H9 (cell line): ENCODE data around the gene DDX3Y. TPM values are rescaled to one million over a fixed set of nuclear protein-coding genes. Genes with fewer than 3 reads are reported as not detected.

Experiments
- DNase-seq: peaks from one replicate; pipeline ENCODE4 v3.0.0-alpha.2; 2017
- H2AFZ ChIP-seq: one replicate; pipeline ENCODE4 v1.6.1; 2013; ENCODE audit warnings: mild to moderate bottlenecking, low read length, control low read depth, moderate library complexity
- H2AK5ac ChIP-seq: 2 replicates; pipeline ENCODE4 v1.6.1; 2013; ENCODE audit warnings: low read length, control low read depth, mixed read lengths; ENCODE audit not compliant: insufficient read length
- H2BK120ac ChIP-seq: one replicate; pipeline ENCODE4 v1.6.1; 2013; ENCODE audit warnings: low read depth, mild to moderate bottlenecking, low read length, control low read depth, inconsistent platforms; ENCODE audit not compliant: poor library complexity, severe bottlenecking
- H2BK12ac ChIP-seq: 2 replicates; pipeline ENCODE4 v1.6.1; 2013; ENCODE audit warnings: low read length, control low read depth, mixed read lengths, low read depth; ENCODE audit not compliant: insufficient read length
- H2BK15ac ChIP-seq: 2 replicates; pipeline ENCODE4 v1.6.1; 2013; ENCODE audit warnings: low read depth, low read length, control low read depth
- H2BK20ac ChIP-seq: one replicate; pipeline ENCODE4 v1.6.1; 2013; ENCODE audit warnings: low read depth, mild to moderate bottlenecking, low read length, control low read depth, inconsistent platforms; ENCODE audit not compliant: poor library complexity, severe bottlenecking
- H2BK5ac ChIP-seq: 2 replicates; pipeline ENCODE4 v1.6.1; 2013; ENCODE audit warnings: low read length, control low read depth, mixed read lengths; ENCODE audit not compliant: insufficient read length
- H3K14ac ChIP-seq: 2 replicates; pipeline ENCODE4 v1.6.1; 2013; ENCODE audit warnings: low read length, control low read depth; ENCODE audit not compliant: insufficient read depth
- H3K18ac ChIP-seq: 2 replicates; pipeline ENCODE4 v1.6.1; 2013; ENCODE audit warnings: low read depth, mild to moderate bottlenecking, mixed read lengths, low read length, control low read depth; ENCODE audit not compliant: insufficient read length
- H3K23ac ChIP-seq: 2 replicates; pipeline ENCODE4 v1.6.1; 2013; ENCODE audit warnings: low read length, control low read depth, mixed read lengths, low read depth; ENCODE audit not compliant: insufficient read length
- H3K23me2 ChIP-seq: 2 replicates; pipeline ENCODE4 v1.6.1; 2013; ENCODE audit warnings: low read depth, mild to moderate bottlenecking, mixed read lengths, low read length, control low read depth; ENCODE audit not compliant: insufficient read length, poor library complexity, severe bottlenecking
- H3K27ac ChIP-seq: 2 replicates; pipeline ENCODE4 v1.5.1; 2013; ENCODE audit warnings: low read length, control low read depth, mixed read lengths, low read depth; ENCODE audit not compliant: insufficient read length
- H3K27me3 ChIP-seq: 2 replicates; pipeline ENCODE4 v1.6.1; 2013; ENCODE audit warnings: low read length, control low read depth, inconsistent platforms; ENCODE audit not compliant: insufficient read depth
- H3K4ac ChIP-seq: 2 replicates; pipeline ENCODE4 v1.6.1; 2013; ENCODE audit warnings: low read depth, mild to moderate bottlenecking, control low read depth, inconsistent platforms, low read length, moderate library complexity
- H3K4me1 ChIP-seq: 2 replicates; pipeline ENCODE4 v1.6.1; 2013; ENCODE audit warnings: low read length, control low read depth, inconsistent platforms; ENCODE audit not compliant: insufficient read depth
- H3K4me2 ChIP-seq: 2 replicates; pipeline ENCODE4 v1.6.1; 2013; ENCODE audit warnings: low read length, control low read depth, mixed read lengths; ENCODE audit not compliant: insufficient read length, insufficient read depth
- H3K56ac ChIP-seq: 2 replicates; pipeline ENCODE4 v1.6.1; 2013; ENCODE audit warnings: low read depth, mild to moderate bottlenecking, mixed read lengths, low read length, control low read depth; ENCODE audit not compliant: insufficient read length
- H3K79me1 ChIP-seq: 2 replicates; pipeline ENCODE4 v1.6.1; 2013; ENCODE audit warnings: low read depth, mild to moderate bottlenecking, moderate library complexity, low read length, control low read depth, inconsistent platforms; ENCODE audit not compliant: insufficient read depth, poor library complexity, severe bottlenecking
- H3K79me2 ChIP-seq: 2 replicates; pipeline ENCODE4 v1.6.1; 2013; ENCODE audit warnings: low read length, control low read depth, inconsistent platforms; ENCODE audit not compliant: insufficient read depth
- H3K9ac ChIP-seq: 2 replicates; pipeline ENCODE4 v1.6.1; 2013; ENCODE audit warnings: low read length, control low read depth, mixed read lengths; ENCODE audit not compliant: insufficient read length; ENCODE audit errors: extremely low read depth
- H3K9me3 ChIP-seq: one replicate; pipeline ENCODE4 v1.6.1; 2013; ENCODE audit warnings: low read depth, low read length, inconsistent platforms; ENCODE audit not compliant: control insufficient read depth
- H3T11ph ChIP-seq: one replicate; pipeline ENCODE4 v1.6.1; 2013; ENCODE audit warnings: mild to moderate bottlenecking, low read length, control low read depth, inconsistent platforms
- H4K20me1 ChIP-seq: one replicate; pipeline ENCODE4 v1.6.1; 2013; ENCODE audit not compliant: control insufficient read depth, insufficient read length, insufficient read depth
- H4K5ac ChIP-seq: 2 replicates; pipeline ENCODE4 v1.6.1; 2013; ENCODE audit warnings: low read depth, mild to moderate bottlenecking, mixed read lengths, low read length, control low read depth; ENCODE audit not compliant: insufficient read length
- H4K8ac ChIP-seq: replicated peaks from 2 replicates; pipeline ENCODE4 v1.6.1; 2013; ENCODE audit warnings: low read length, control low read depth, mixed read lengths, low read depth; ENCODE audit not compliant: insufficient read length
- H4K91ac ChIP-seq: 2 replicates; pipeline ENCODE4 v1.6.1; 2013; ENCODE audit warnings: low read depth, mild to moderate bottlenecking, moderate library complexity, mixed read lengths, low read length, control low read depth; ENCODE audit not compliant: insufficient read length
- H3K27ac Mint-ChIP-seq, 3 experiments: 2 replicates in 2 of 3; 3 replicates in 1 of 3; pipeline ENCODE4 v1.8.0; 2020 to 2021; ENCODE audit warnings: mixed read lengths in 3 of 3, mild to moderate bottlenecking in 1 of 3, moderate library complexity in 1 of 3
- H3K27me3 Mint-ChIP-seq: 2 replicates; pipeline ENCODE4 v1.8.0; 2021; ENCODE audit warnings: low read depth, mild to moderate bottlenecking, moderate library complexity, mixed read lengths
- H3K36me3 Mint-ChIP-seq, 3 experiments: 2 replicates in 2 of 3; 3 replicates in 1 of 3; pipeline ENCODE4 v1.8.0; 2020 to 2021; ENCODE audit warnings: low read depth in 3 of 3, mixed read lengths in 3 of 3; ENCODE audit not compliant: insufficient read depth in 1 of 3
- H3K4me1 Mint-ChIP-seq, 2 experiments: 2 replicates each; pipeline ENCODE4 v1.8.0; 2020; ENCODE audit warnings: mixed read lengths in 2 of 2
- H3K4me3 Mint-ChIP-seq, 2 experiments: 2 replicates in 1 of 2; 3 replicates in 1 of 2; pipeline ENCODE4 v1.8.0; 2020 to 2021; ENCODE audit warnings: mild to moderate bottlenecking in 2 of 2, mixed read lengths in 2 of 2, moderate library complexity in 1 of 2
- H3K9me3 Mint-ChIP-seq, 2 experiments: 2 replicates in 1 of 2; 3 replicates in 1 of 2; pipeline ENCODE4 v1.8.0; 2020; ENCODE audit warnings: mild to moderate bottlenecking in 2 of 2, mixed read lengths in 2 of 2, moderate library complexity in 1 of 2
- CTCF ChIP-seq: fragments of 200-600 bp; sonication (generic); conservative IDR thresholded peaks from 3 replicates; pipeline ENCODE4 v1.8.0; 2021; ENCODE audit warnings: antibody characterized with exemption, mild to moderate bottlenecking
- WGBS: extraction: QIAGEN DNeasy Blood & Tissue Kit; methylation state at CpG from one replicate; pipeline ENCODE4 v1.1.7; 2013; ENCODE audit warnings: missing lambda C conversion rate, low lambda C conversion rate, mixed read lengths; ENCODE audit not compliant: insufficient read length; ENCODE audit errors: extremely low coverage; 5-methylcytosine and 5-hydroxymethylcytosine counted together
- total RNA-seq: library from RNA; stranded (reverse); gene quantifications from 2 replicates; pipeline ENCODE4 v1.2.1, GENCODE V29; 2021

Gene DDX3Y
- total RNA-seq, 1 experiment from 2014 or later, result not detected

GRCh38 chrY:12898604-12899003 is 6.1 kb upstream of the DDX3Y start:
- Histone ChIP-seq H4K5ac (no peak overlapping the region), H3K18ac (no peak overlapping the region), H3K79me1 (no peaks in the 10 kb centered on the region), H3K14ac (no peak overlapping the region), H2BK5ac (no peak overlapping the region), H4K20me1 (no peaks in the 10 kb centered on the region), H2BK20ac (no peak overlapping the region), H3K4me1 (no peaks in the 10 kb centered on the region), H2BK15ac (no peak overlapping the region), H2BK12ac (no peak overlapping the region), H2BK120ac (no peak overlapping the region), H3K9ac (no peak overlapping the region), H3K23ac (no peak overlapping the region), H3K23me2 (no peaks in the 10 kb centered on the region), H4K8ac (no peak overlapping the region), H2AFZ (no peak overlapping the region), H3K9me3 (no peaks in the 10 kb centered on the region), H3K4ac (no peak overlapping the region), H3T11ph (no peak overlapping the region), H3K4me2 (no peak overlapping the region), H3K27me3 (no peaks in the 10 kb centered on the region), H2AK5ac (no peak overlapping the region), H3K56ac (no peak overlapping the region), H3K79me2 (no peaks in the 10 kb centered on the region), H3K27ac (no peak overlapping the region), H4K91ac (no peak overlapping the region)
- TF ChIP-seq CTCF, result no peak
- Mint-ChIP-seq H3K4me1 (no peaks in the 10 kb centered on the region), H3K9me3 (no peaks in the 10 kb centered on the region), H3K27ac (no peak overlapping the region), H3K27me3 (no peaks in the 10 kb centered on the region), H3K36me3 (no peaks in the 10 kb centered on the region), H3K4me3 (no peak overlapping the region)
- WGBS, result no CpG with 5 or more reads among the region's 2 CpGs
- no peak for DNase-seq
